Panc1 (cell line): Measurements from ENCODE around the gene CEP97. TPM values are rescaled to one million over a fixed set of nuclear protein-coding genes. Genes with fewer than 3 reads are reported as not detected.

Experiments
- ATAC-seq: fragments of 200-7000 bp; cut with Tn5 transposase; 2 replicates; pipeline ENCODE4 v1.9.1; 2020; ENCODE audit warnings: mild to moderate bottlenecking, moderate library complexity
- BruUV-seq: library from RNA; stranded (reverse); fragments of 400-500 nt; replicated peaks from 2 replicates; lab custom pipeline; 2021; lab: Mats Ljungman, UMichigan
- CTCF ChIA-PET: fragments of 300-600 bp; sonication (Branson Sonifier 250); formaldehyde crosslinking; loops from one replicate; lab custom pipeline; 2022; ENCODE audit warnings: antibody characterized with exemption; lab: Charles Lee
- POLR2A ChIA-PET: fragments of 300-600 bp; sonication (Branson Sonifier 250); formaldehyde crosslinking; loops from one replicate; lab custom pipeline; 2022; ENCODE audit warnings: antibody characterized with exemption; lab: Charles Lee
- DNase-seq: peaks from one replicate; pipeline ENCODE4 v3.0.0-alpha.2; 2010; ENCODE audit warnings: low read depth, low spot score
- H3K27ac ChIP-seq: 2 replicates; pipeline ENCODE4 v1.5.1; 2011; ENCODE audit warnings: mild to moderate bottlenecking, low read length, inconsistent platforms
- H3K27me3 ChIP-seq: fragments of 200-500 bp; sonication (Bioruptor generic); 2 replicates; pipeline ENCODE4 v1.6.0; 2014; ENCODE audit warnings: low read length, inconsistent platforms; ENCODE audit not compliant: control insufficient read depth, insufficient read depth
- H3K36me3 ChIP-seq: fragments of 200-500 bp; sonication (Bioruptor generic); 2 replicates; pipeline ENCODE4 v1.5.1; 2014; ENCODE audit warnings: inconsistent platforms, mild to moderate bottlenecking, low read length, moderate library complexity; ENCODE audit not compliant: control insufficient read depth, insufficient read depth
- H3K4me1 ChIP-seq: 2 replicates; pipeline ENCODE4 v1.5.1; 2011; ENCODE audit warnings: inconsistent platforms, mild to moderate bottlenecking, low read length, moderate library complexity; ENCODE audit not compliant: control insufficient read depth, insufficient read depth
- H3K4me3 ChIP-seq, 2 experiments: 2 replicates each; pipeline ENCODE4 v1.5.1; 2011 to 2012; ENCODE audit warnings: low read depth in 2 of 2, low read length in 2 of 2, mild to moderate bottlenecking in 2 of 2, inconsistent platforms in 1 of 2, moderate library complexity in 1 of 2
- H3K9me3 ChIP-seq: fragments of 200-500 bp; sonication (Bioruptor generic); 2 replicates; pipeline ENCODE4 v1.5.1; 2014; ENCODE audit warnings: low read depth, mild to moderate bottlenecking, inconsistent platforms, low read length, moderate library complexity; ENCODE audit not compliant: control insufficient read depth, insufficient read depth
- CTCF ChIP-seq: fragments of 450-650 bp; IDR thresholded peaks from 2 replicates; pipeline ENCODE4 v1.5.1; 2017; ENCODE audit warnings: mild to moderate bottlenecking
- POLR2AphosphoS5 ChIP-seq: IDR thresholded peaks from 2 replicates; pipeline ENCODE4 v1.6.1; 2012; ENCODE audit warnings: mild to moderate bottlenecking, low read depth, low read length, moderate library complexity
- SIN3A ChIP-seq: IDR thresholded peaks from 2 replicates; pipeline ENCODE4 v1.6.1; 2012; ENCODE audit warnings: low read depth, mild to moderate bottlenecking, low read length, moderate library complexity, borderline replicate concordance; ENCODE audit not compliant: insufficient read depth
- TCF7L2 ChIP-seq: IDR thresholded peaks from 2 replicates; pipeline ENCODE4 v1.6.1; 2011; ENCODE audit warnings: mild to moderate bottlenecking, low read depth, low read length, inconsistent platforms
- in situ Hi-C: cut with HindIII; loops from 2 replicates; pipeline ENCODE4 v1.10.0; 2016; ENCODE audit warnings: low sequenced_read_pairs, low pct_unique_long_range_greater_than_20kb
- intact Hi-C: fragments of 100-400 bp; cut with micrococcal nuclease; formaldehyde crosslinking; loops from one replicate; pipeline ENCODE4 v1.10.0; 2022; ENCODE audit not compliant: unreplicated experiment
- total RNA-seq: library from RNA; stranded (reverse); gene quantifications from one replicate; pipeline ENCODE4 v1.2.1, GENCODE V29; 2021; ENCODE audit not compliant: unreplicated experiment
- TF ChIP-seq, protein P1 (sequence below), 2 experiments: IDR thresholded peaks; 2 replicates each; pipeline ENCODE4 v1.6.1; 2011 to 2012; ENCODE audit warnings: low read depth in 2 of 2, control low read depth in 1 of 2, low read length in 1 of 2, mild to moderate bottlenecking in 1 of 2, moderate library complexity in 1 of 2; ENCODE audit not compliant: insufficient read depth in 1 of 2

CEP97 gene
- total RNA-seq, 1 experiment from 2014 or later, result 17.4 TPM

- DNase-seq, result no peak
- Histone ChIP-seq H3K9me3 (peaks cover 4% of the 10 kb centered on the region; the same call in 1 of the 2 replicates), H3K27me3 (no peaks in the 10 kb centered on the region), H3K4me1 (no peaks in the 10 kb centered on the region), H3K4me3 (no peak overlapping the region), H3K36me3 (no peaks in the 10 kb centered on the region), H3K27ac (no peak overlapping the region)
- TF ChIP-seq CTCF (no peak), TCF7L2 (no peak), SIN3A (no peak), POLR2AphosphoS5 (no peak)
- TF ChIP-seq, protein P1, sequence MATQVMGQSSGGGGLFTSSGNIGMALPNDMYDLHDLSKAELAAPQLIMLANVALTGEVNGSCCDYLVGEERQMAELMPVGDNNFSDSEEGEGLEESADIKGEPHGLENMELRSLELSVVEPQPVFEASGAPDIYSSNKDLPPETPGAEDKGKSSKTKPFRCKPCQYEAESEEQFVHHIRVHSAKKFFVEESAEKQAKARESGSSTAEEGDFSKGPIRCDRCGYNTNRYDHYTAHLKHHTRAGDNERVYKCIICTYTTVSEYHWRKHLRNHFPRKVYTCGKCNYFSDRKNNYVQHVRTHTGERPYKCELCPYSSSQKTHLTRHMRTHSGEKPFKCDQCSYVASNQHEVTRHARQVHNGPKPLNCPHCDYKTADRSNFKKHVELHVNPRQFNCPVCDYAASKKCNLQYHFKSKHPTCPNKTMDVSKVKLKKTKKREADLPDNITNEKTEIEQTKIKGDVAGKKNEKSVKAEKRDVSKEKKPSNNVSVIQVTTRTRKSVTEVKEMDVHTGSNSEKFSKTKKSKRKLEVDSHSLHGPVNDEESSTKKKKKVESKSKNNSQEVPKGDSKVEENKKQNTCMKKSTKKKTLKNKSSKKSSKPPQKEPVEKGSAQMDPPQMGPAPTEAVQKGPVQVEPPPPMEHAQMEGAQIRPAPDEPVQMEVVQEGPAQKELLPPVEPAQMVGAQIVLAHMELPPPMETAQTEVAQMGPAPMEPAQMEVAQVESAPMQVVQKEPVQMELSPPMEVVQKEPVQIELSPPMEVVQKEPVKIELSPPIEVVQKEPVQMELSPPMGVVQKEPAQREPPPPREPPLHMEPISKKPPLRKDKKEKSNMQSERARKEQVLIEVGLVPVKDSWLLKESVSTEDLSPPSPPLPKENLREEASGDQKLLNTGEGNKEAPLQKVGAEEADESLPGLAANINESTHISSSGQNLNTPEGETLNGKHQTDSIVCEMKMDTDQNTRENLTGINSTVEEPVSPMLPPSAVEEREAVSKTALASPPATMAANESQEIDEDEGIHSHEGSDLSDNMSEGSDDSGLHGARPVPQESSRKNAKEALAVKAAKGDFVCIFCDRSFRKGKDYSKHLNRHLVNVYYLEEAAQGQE (IDR thresholded peaks at IDR 0.05; ENCODE audit: insufficient read depth in 1 of 2, low read depth in 2 of 2, low read length in 1 of 2), result no peak
- no peak for ATAC-seq
- no TSS peak for BruUV-seq
- in situ Hi-C loops, result no loop called here
- POLR2A ChIA-PET, result no interaction called here
- intact Hi-C loops, result no loop called here
- CTCF ChIA-PET, result no interaction called here
Observed at GRCh38 chr3:101791778-101792177, 67.4 kb downstream of the CEP97 start.

DNA sequence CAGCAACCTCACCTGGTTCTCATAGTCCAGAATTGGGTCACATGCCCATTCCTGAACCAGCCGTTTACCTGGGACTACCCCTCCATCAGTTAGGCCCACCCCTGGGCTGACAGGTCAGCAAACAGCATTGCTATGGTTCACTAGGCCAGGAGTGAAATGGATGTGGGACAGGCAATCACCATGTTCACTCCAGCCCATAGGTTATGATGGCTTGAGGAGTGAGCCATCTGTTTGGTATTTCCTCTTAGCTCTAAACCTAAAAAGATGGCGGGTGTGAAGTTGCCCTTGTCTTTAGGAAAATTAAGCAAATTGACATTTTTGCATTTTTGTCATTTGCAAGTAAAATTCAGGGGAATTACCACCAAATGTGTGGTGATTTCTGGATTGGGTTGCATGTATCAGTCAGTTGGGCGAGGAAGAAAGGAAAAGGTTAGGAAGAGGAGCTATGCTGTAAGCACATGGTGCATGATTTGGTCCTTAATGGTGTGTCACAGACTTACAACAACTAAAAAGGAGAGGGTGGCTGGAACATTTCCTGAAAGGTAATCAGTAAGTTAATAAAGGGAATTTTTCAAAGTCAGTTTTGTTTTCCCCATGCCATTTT is 71.8 kb downstream of the CEP97 start:
- intact Hi-C loops, result no loop called here
- TF ChIP-seq POLR2AphosphoS5 (no peak), CTCF (no peak), TCF7L2 (no peak), SIN3A (no peak)
- TF ChIP-seq, protein P1 (IDR thresholded peaks at IDR 0.05; ENCODE audit: insufficient read depth in 1 of 2, low read depth in 2 of 2, low read length in 1 of 2), result no peak
- no TSS peak for BruUV-seq
- DNase-seq, result no peak
- ChIA-PET CTCF (no interaction called here), POLR2A (no interaction called here)
- no peaks in the 10 kb centered on the region for H3K36me3 ChIP-seq
- H3K27me3 ChIP-seq, result no peaks in the 10 kb centered on the region
- no peaks in the 10 kb centered on the region for H3K4me1 ChIP-seq
- ATAC-seq, result no peak
- no peak overlapping the region for H3K4me3 ChIP-seq
- H3K27ac ChIP-seq, result no peak overlapping the region
- peaks cover 4% of the 10 kb centered on the region; the same call in 1 of the 2 replicates for H3K9me3 ChIP-seq
- in situ Hi-C loops, result no loop called here
